ENCODE results near the gene LY6G6C. TPM values are rescaled to one million over a fixed set of nuclear protein-coding genes. Genes with fewer than 3 reads are reported as not detected.

The LY6G6C gene
- total and polyA plus RNA-seq, 2 of the 13 experiments (the other 11 are each of a cell fraction or from before 2014, with no cell fraction given), result 0.15 TPM; not detected in 1

DNA sequence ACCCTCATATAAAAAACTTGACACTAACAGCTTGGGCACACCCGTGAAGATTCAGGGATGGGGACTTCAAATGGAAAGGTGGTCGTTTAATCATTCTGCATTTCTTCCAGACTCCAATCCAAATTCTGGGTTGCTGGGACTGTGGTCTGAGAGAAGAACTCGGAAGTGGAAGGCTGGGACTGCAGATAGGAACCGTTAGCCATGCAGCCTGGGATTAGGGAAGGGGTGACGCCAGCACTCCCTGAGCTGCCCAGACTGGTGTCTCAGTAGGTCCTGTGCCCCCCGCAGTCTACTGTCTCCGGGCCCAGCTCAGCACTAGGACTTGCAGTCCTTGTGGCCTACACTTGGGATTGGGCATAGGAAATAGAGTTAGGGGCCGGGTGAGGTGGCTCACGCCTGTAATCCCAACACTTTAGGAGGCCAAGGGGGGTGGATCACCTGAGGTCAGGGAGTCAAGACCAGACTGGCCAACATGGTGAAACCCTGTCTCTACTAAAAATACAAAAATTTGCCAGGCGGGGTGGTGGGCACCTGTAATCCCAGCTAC, 15.3 kb upstream of the LY6G6C start (continued):
- TF ChIP-seq, protein P1, sequence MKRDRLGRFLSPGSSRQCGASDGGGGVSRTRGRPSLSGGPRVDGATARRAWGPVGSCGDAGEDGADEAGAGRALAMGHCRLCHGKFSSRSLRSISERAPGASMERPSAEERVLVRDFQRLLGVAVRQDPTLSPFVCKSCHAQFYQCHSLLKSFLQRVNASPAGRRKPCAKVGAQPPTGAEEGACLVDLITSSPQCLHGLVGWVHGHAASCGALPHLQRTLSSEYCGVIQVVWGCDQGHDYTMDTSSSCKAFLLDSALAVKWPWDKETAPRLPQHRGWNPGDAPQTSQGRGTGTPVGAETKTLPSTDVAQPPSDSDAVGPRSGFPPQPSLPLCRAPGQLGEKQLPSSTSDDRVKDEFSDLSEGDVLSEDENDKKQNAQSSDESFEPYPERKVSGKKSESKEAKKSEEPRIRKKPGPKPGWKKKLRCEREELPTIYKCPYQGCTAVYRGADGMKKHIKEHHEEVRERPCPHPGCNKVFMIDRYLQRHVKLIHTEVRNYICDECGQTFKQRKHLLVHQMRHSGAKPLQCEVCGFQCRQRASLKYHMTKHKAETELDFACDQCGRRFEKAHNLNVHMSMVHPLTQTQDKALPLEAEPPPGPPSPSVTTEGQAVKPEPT (CRISPR knock-in tag; IDR thresholded peaks at IDR 0.05; ENCODE audit: low read depth), result no peak; the same call in 1 of the 2 replicates
- TF ChIP-seq TSC22D2 (CRISPR knock-in tag; IDR thresholded peaks at IDR 0.05; ENCODE audit: borderline replicate concordance) (peak; percentile 13; the same call in 1 of the 2 replicates), CREB1 (IDR thresholded peaks at IDR 0.05) (no peak), CREB1 (CRISPR knock-in tag; IDR thresholded peaks at IDR 0.05) (peak; percentile 4; the same call in 1 of the 2 replicates), ZNF598 (CRISPR knock-in tag; IDR thresholded peaks at IDR 0.05; ENCODE audit: borderline replicate concordance) (peak; percentile 72; the same call in 1 of the 2 replicates)
- TF ChIP-seq, protein P2, sequence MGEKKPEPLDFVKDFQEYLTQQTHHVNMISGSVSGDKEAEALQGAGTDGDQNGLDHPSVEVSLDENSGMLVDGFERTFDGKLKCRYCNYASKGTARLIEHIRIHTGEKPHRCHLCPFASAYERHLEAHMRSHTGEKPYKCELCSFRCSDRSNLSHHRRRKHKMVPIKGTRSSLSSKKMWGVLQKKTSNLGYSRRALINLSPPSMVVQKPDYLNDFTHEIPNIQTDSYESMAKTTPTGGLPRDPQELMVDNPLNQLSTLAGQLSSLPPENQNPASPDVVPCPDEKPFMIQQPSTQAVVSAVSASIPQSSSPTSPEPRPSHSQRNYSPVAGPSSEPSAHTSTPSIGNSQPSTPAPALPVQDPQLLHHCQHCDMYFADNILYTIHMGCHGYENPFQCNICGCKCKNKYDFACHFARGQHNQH (CRISPR knock-in tag; IDR thresholded peaks at IDR 0.05), result peak; percentile 15; the same call in 1 of the 2 replicates

DNA sequence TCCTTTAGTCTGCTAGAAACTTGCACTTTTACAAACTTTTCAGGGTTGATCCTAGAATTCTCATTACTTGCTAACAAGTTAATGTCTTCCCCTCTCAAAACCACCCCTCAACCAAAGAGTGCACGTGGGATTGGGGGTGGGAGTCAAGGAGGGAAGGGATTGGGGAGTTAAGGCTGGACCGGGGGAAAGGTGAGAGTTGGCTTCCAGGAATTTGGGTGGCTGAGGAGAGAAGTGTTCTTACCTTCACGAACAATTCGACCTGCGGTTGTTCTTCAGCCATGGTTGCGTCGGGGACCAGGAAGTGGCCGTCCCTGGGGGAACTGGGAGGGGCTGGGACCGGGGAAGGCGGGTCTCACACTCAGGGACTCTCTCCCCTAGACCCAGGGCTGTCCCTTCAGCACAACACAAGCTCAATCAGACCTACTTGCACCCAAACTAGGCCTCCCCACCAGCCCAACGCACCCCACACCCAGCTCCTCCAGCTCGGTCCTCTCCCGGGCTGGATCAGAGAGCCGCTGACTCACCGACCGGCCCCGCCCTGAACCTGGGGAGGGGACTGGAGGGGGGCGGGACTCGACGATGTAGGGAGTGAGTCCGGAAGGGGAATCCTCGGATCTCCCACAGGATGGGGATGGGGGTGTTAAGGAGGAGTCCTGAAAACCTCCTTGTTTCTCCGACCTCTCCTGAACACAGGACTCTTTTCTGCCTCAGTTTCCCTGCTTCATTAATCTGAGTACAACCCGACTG, 14.6 kb upstream of the LY6G6C start, which contains the start of gene CLIC1:
Gene CLIC1 (minus strand): TSS at position 510 of the 747 bp plus-strand sequence. CDS start 230 bp downstream, at position 280.
- DNase-seq (ENCODE audit: low spot score) (peak; percentile 88), FAIRE-seq (peak; percentile 76), ATAC-seq (peak; percentile 55)
- no peak within 1 kb of the TSS for H2AFZ ChIP-seq (ENCODE audit: low read length)
- peaks cover 73% of the 10 kb centered on the region for H3K4me1 ChIP-seq (ENCODE audit: insufficient read depth, low read length)
- under 1% methylated on average over 22 of the region's 24 CpGs for WGBS (ENCODE audit: low lambda C conversion rate)
- peak within 1 kb of the TSS; percentile 98 for H3K4me2 ChIP-seq (ENCODE audit: low read depth, low read length)
- H3K27ac ChIP-seq (ENCODE audit: extremely low read length, insufficient read depth, low read length), result peak within 1 kb of the TSS; percentile 99
- intact Hi-C loops (cut with micrococcal nuclease; ENCODE audit: unreplicated experiment) (loop anchor here (5.0 kb wide), 2 partner anchors 34 to 71 kb away; partner anchors contain the start of genes ABHD16A and LSM2), in situ Hi-C loops (cut with HindIII; ENCODE audit: extremely low pct_ligation_motif_present, low pct_unique_long_range_greater_than_20kb) (no loop called here)
- H3K79me2 ChIP-seq (ENCODE audit: insufficient read depth, low read length), result peaks cover 41% of the 10 kb centered on the region
- peaks cover 24% of the 10 kb centered on the region; the same call in 1 of the 2 replicates for H4K20me1 ChIP-seq (ENCODE audit: insufficient read depth, low read length)
- no peaks in the 10 kb centered on the region for H3K9me3 ChIP-seq (ENCODE audit: low read length)
- H3K36me3 ChIP-seq (replicated peaks in 1 of 2; ENCODE audit: control insufficient read depth in 1 of 2, insufficient read depth in 2 of 2, low read length in 2 of 2), result peaks cover 16 to 32% of the 10 kb centered on the region in 2 experiments
- H3K4me3 ChIP-seq (replicated peaks in 1 of 3; ENCODE audit: insufficient read depth in 1 of 3, low read depth in 2 of 3, low read length in 3 of 3), result peak within 1 kb of the TSS; percentile 71 to 92 (median 92)
- CTCF ChIA-PET (ENCODE audit: low intra/inter-chr PET ratio, low total read pairs), result no interaction called here
- POLR2A ChIA-PET, result interaction anchor here (0.5 to 11.3 kb wide), 35 partner anchors 7 to 1236 kb away, joined by 3 to 279 read pairs (median 20); partner anchors contain the start of genes ABHD16A, APOM, BAG6 and C6orf47
- BruUV-seq (replicated peaks), result TSS peak; percentile 60
- H3K27me3 ChIP-seq (ENCODE audit: control insufficient read depth in 1 of 2, insufficient read depth in 2 of 2, low read length in 2 of 2), result no peaks in the 10 kb centered on the region; a peak in 1 of 5 replicates
- peak within 1 kb of the TSS; percentile 98 for H3K9ac ChIP-seq (ENCODE audit: insufficient read depth, low read depth, low read length)
- TF ChIP-seq RXRB (CRISPR knock-in tag; IDR thresholded peaks at IDR 0.05; ENCODE audit: borderline replicate concordance) (peak; percentile 60; the same call in 1 of the 2 replicates), JDP2 (CRISPR knock-in tag; IDR thresholded peaks at IDR 0.05; ENCODE audit: borderline replicate concordance) (no peak; the same call in 1 of the 2 replicates), ZNF430 (CRISPR knock-in tag; IDR thresholded peaks at IDR 0.05) (peak; percentile 67; the same call in 1 of the 2 replicates), ZNF431 (CRISPR knock-in tag; IDR thresholded peaks at IDR 0.05; ENCODE audit: borderline replicate concordance, low read depth) (peak; percentile 79; the same call in 1 of the 2 replicates), ZNF615 (CRISPR knock-in tag; IDR thresholded peaks at IDR 0.05; ENCODE audit: borderline replicate concordance) (no peak)
- TF ChIP-seq, protein P3, sequence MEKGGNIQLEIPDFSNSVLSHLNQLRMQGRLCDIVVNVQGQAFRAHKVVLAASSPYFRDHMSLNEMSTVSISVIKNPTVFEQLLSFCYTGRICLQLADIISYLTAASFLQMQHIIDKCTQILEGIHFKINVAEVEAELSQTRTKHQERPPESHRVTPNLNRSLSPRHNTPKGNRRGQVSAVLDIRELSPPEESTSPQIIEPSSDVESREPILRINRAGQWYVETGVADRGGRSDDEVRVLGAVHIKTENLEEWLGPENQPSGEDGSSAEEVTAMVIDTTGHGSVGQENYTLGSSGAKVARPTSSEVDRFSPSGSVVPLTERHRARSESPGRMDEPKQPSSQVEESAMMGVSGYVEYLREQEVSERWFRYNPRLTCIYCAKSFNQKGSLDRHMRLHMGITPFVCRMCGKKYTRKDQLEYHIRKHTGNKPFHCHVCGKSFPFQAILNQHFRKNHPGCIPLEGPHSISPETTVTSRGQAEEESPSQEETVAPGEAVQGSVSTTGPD (CRISPR knock-in tag; IDR thresholded peaks at IDR 0.05), result no peak
- TF ChIP-seq, protein P4, sequence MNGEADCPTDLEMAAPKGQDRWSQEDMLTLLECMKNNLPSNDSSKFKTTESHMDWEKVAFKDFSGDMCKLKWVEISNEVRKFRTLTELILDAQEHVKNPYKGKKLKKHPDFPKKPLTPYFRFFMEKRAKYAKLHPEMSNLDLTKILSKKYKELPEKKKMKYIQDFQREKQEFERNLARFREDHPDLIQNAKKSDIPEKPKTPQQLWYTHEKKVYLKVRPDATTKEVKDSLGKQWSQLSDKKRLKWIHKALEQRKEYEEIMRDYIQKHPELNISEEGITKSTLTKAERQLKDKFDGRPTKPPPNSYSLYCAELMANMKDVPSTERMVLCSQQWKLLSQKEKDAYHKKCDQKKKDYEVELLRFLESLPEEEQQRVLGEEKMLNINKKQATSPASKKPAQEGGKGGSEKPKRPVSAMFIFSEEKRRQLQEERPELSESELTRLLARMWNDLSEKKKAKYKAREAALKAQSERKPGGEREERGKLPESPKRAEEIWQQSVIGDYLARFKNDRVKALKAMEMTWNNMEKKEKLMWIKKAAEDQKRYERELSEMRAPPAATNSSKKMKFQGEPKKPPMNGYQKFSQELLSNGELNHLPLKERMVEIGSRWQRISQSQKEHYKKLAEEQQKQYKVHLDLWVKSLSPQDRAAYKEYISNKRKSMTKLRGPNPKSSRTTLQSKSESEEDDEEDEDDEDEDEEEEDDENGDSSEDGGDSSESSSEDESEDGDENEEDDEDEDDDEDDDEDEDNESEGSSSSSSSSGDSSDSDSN (CRISPR knock-in tag; IDR thresholded peaks at IDR 0.05), result peak; percentile 64

Data from HepG2 (cell line).